ENCODE results near the gene TEX29.

Gene TEX29

DNA sequence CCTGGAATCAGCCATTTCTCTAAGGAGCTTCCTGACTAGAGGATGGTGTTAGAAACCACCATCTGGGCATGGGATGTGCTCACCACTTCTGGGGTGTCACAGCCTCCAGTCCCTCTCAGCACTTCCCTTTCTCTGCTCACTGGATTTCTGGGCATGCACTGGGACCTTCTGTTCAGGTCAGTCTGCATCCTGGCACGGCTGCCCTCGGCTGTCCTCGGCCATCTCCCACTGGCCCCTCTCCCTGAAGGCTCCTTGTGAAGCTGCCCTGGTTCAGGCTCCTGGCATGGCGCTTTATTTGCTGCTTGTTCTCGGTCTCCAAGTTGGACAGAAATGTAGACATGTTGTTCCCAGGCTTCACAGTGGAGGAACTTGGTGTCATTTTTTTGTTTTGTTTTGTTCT is 60.0 kb downstream of the TEX29 start:
- Histone ChIP-seq H3K9ac (ENCODE audit: low read depth, low read length) (no peak overlapping the region), H3K4me3 (ENCODE audit: low read depth, low read length) (no peak overlapping the region), H3K36me3 (ENCODE audit: control insufficient read depth, insufficient read depth, low read length) (no peaks in the 10 kb centered on the region), H3K27me3 (ENCODE audit: control insufficient read depth, insufficient read depth, low read length) (no peaks in the 10 kb centered on the region), H3K9me3 (ENCODE audit: control insufficient read depth, insufficient read depth, low read length) (peaks cover 3% of the 10 kb centered on the region; the same call in 1 of the 2 replicates), H3K4me1 (ENCODE audit: control insufficient read depth, insufficient read depth, low read length) (no peaks in the 10 kb centered on the region), H3K27ac (ENCODE audit: low read depth, low read length) (no peak overlapping the region)

- Histone ChIP-seq H3K27ac (ENCODE audit: low read depth, low read length) (no peak overlapping the region), H3K4me1 (ENCODE audit: control insufficient read depth, insufficient read depth, low read length) (no peaks in the 10 kb centered on the region), H3K4me3 (ENCODE audit: low read depth, low read length) (no peak overlapping the region), H3K9ac (ENCODE audit: low read depth, low read length) (no peak overlapping the region), H3K36me3 (ENCODE audit: control insufficient read depth, insufficient read depth, low read length) (no peaks in the 10 kb centered on the region), H3K27me3 (ENCODE audit: control insufficient read depth, insufficient read depth, low read length) (no peaks in the 10 kb centered on the region), H3K9me3 (ENCODE audit: control insufficient read depth, insufficient read depth, low read length) (peaks cover 3% of the 10 kb centered on the region; the same call in 1 of the 2 replicates)
These were observed 62.0 kb downstream of the TEX29 start for GRCh38 chr13:111382411-111382810.

DNA sequence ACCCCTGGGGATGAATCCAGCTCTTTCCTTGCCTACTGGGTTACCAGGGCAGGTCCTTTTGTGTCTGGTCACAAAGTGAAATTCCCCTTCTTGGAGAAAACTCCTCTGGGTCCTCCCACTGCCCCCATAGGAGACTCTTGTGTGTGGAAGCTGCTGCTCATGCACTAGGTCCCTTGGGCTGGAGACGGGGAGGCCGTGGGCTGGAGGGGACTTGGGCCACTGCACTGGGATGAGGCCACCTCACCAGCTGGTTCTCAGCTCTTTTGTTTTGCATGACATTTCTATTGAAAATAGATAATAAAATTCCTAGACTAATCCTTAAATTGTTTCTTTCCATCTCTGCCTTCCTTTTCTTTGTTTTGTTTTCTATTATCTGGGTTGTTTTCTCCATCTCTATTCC is 62.4 kb downstream of the TEX29 start:
- H3K27me3 ChIP-seq (ENCODE audit: control insufficient read depth, insufficient read depth, low read length) = no peaks in the 10 kb centered on the region
- no peak overlapping the region for H3K9ac ChIP-seq (ENCODE audit: low read depth, low read length)
- H3K4me3 ChIP-seq (ENCODE audit: low read depth, low read length) = no peak overlapping the region
- no peaks in the 10 kb centered on the region for H3K36me3 ChIP-seq (ENCODE audit: control insufficient read depth, insufficient read depth, low read length)
- H3K27ac ChIP-seq (ENCODE audit: low read depth, low read length) = no peak overlapping the region
- peaks cover 3% of the 10 kb centered on the region; the same call in 1 of the 2 replicates for H3K9me3 ChIP-seq (ENCODE audit: control insufficient read depth, insufficient read depth, low read length)
- H3K4me1 ChIP-seq (ENCODE audit: control insufficient read depth, insufficient read depth, low read length) = no peaks in the 10 kb centered on the region

GRCh38 chr13:111383591-111384440 is 63.4 kb downstream of the TEX29 start:
- Histone ChIP-seq H3K9me3 (ENCODE audit: control insufficient read depth, insufficient read depth, low read length) (peaks cover 3% of the 10 kb centered on the region; the same call in 1 of the 2 replicates), H3K36me3 (ENCODE audit: control insufficient read depth, insufficient read depth, low read length) (no peaks in the 10 kb centered on the region), H3K9ac (ENCODE audit: low read depth, low read length) (no peak overlapping the region), H3K27me3 (ENCODE audit: control insufficient read depth, insufficient read depth, low read length) (no peaks in the 10 kb centered on the region), H3K4me3 (ENCODE audit: low read depth, low read length) (no peak overlapping the region), H3K4me1 (ENCODE audit: control insufficient read depth, insufficient read depth, low read length) (no peaks in the 10 kb centered on the region), H3K27ac (ENCODE audit: low read depth, low read length) (no peak overlapping the region)

- Histone ChIP-seq H3K36me3 (ENCODE audit: control insufficient read depth, insufficient read depth, low read length) (no peaks in the 10 kb centered on the region), H3K27ac (ENCODE audit: low read depth, low read length) (no peak overlapping the region), H3K4me3 (ENCODE audit: low read depth, low read length) (no peak overlapping the region), H3K4me1 (ENCODE audit: control insufficient read depth, insufficient read depth, low read length) (no peaks in the 10 kb centered on the region), H3K9ac (ENCODE audit: low read depth, low read length) (no peak overlapping the region), H3K9me3 (ENCODE audit: control insufficient read depth, insufficient read depth, low read length) (peaks cover 3% of the 10 kb centered on the region; the same call in 1 of the 2 replicates), H3K27me3 (ENCODE audit: control insufficient read depth, insufficient read depth, low read length) (no peaks in the 10 kb centered on the region)
These were observed 64.2 kb downstream of the TEX29 start for GRCh38 chr13:111384441-111385182.

DNA sequence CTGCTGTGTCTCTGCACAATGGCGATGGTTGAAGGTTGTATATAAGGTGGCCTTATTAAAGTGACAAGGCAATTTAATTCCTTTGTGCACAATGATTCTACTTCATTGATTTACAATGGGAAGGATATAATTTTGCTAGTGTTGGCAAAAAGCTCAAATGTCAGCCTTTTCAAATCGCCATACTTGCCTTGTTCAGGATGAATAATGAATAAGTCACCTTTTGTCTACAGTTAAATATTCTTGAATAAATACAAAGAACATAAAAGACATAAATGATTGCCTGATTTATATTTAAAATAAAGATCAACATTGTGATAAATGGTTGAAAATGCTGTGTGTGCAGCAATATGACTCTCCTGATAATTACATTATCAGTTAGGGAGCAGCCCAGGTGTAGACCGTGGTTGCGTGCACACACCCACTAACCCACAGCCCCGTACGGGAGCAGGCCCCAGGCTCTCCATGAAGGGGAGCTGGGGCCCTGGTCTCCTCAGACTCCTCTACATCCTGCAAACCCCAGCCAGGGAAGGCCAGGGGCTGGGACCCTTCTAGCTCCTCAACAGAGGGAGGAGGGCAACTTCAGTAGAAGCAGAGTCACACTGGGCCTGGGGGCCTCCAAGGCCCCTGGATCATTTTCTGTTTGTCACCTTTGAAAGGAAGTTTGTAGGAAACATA is 64.9 kb downstream of the TEX29 start:
- no peak overlapping the region for H3K27ac ChIP-seq (ENCODE audit: low read depth, low read length)
- no peaks in the 10 kb centered on the region for H3K36me3 ChIP-seq (ENCODE audit: control insufficient read depth, insufficient read depth, low read length)
- H3K4me1 ChIP-seq (ENCODE audit: control insufficient read depth, insufficient read depth, low read length) = no peaks in the 10 kb centered on the region
- no peak overlapping the region for H3K9ac ChIP-seq (ENCODE audit: low read depth, low read length)
- no peak overlapping the region for H3K4me3 ChIP-seq (ENCODE audit: low read depth, low read length)
- peaks cover 3% of the 10 kb centered on the region; the same call in 1 of the 2 replicates for H3K9me3 ChIP-seq (ENCODE audit: control insufficient read depth, insufficient read depth, low read length)
- no peaks in the 10 kb centered on the region for H3K27me3 ChIP-seq (ENCODE audit: control insufficient read depth, insufficient read depth, low read length)

DNA sequence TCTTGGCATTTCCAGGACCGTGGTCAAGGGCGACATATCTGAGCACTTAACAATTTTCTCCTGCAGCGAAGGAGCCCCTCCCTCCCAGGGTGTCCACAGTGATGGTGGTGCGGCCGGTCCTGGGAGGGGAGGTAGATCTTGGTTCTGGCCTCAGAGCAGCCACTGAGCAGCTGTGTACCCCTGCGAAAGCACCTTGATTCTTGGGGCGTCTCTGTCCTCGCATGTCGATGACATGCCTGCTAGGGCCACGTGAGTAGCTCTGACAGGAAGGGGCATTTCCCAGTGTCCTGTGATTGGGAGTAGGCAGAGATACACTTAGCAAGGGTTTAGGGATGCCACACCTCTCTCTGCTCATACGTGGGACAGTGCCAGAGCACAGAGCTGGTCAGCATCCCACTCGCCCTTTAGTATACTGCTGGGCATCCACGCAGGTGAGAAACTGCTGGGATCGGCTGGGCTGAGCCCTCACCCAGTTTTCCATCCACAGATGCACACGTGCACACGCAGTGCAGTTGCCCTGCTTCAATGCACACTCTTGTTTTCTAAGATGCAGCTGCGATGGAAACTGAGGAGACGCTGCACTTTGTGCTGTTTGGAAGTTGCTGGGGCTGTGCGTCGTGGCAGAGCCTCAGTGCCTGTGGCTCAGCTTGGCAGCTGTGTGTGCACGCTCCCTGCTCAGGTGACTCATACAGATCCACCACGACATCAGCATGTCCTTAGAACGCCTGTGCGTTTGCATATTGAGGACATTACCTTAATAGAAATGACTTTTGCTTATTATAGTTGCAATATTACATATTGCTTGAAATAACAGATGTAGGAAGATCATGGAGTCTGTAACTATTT is 66.8 kb downstream of the TEX29 start:
- no peaks in the 10 kb centered on the region for H3K9me3 ChIP-seq (ENCODE audit: control insufficient read depth, insufficient read depth, low read length)
- H3K4me3 ChIP-seq (ENCODE audit: low read depth, low read length) = no peak overlapping the region
- H3K27me3 ChIP-seq (ENCODE audit: control insufficient read depth, insufficient read depth, low read length) = no peaks in the 10 kb centered on the region
- no peak overlapping the region for H3K27ac ChIP-seq (ENCODE audit: low read depth, low read length)
- H3K36me3 ChIP-seq (ENCODE audit: control insufficient read depth, insufficient read depth, low read length) = no peaks in the 10 kb centered on the region
- H3K4me1 ChIP-seq (ENCODE audit: control insufficient read depth, insufficient read depth, low read length) = no peaks in the 10 kb centered on the region
- H3K9ac ChIP-seq (ENCODE audit: low read depth, low read length) = no peak overlapping the region

- no peaks in the 10 kb centered on the region for H3K27me3 ChIP-seq (ENCODE audit: control insufficient read depth, insufficient read depth, low read length)
- no peak overlapping the region for H3K9ac ChIP-seq (ENCODE audit: low read depth, low read length)
- no peaks in the 10 kb centered on the region for H3K4me1 ChIP-seq (ENCODE audit: control insufficient read depth, insufficient read depth, low read length)
- no peaks in the 10 kb centered on the region for H3K9me3 ChIP-seq (ENCODE audit: control insufficient read depth, insufficient read depth, low read length)
- no peaks in the 10 kb centered on the region for H3K36me3 ChIP-seq (ENCODE audit: control insufficient read depth, insufficient read depth, low read length)
- no peak overlapping the region for H3K27ac ChIP-seq (ENCODE audit: low read depth, low read length)
- no peak overlapping the region for H3K4me3 ChIP-seq (ENCODE audit: low read depth, low read length)
These were observed 67.6 kb downstream of the TEX29 start for GRCh38 chr13:111387945-111388600.

GRCh38 chr13:111388851-111389500 is 68.5 kb downstream of the TEX29 start:
- H3K27me3 ChIP-seq (ENCODE audit: control insufficient read depth, insufficient read depth, low read length) = no peaks in the 10 kb centered on the region
- H3K4me3 ChIP-seq (ENCODE audit: low read depth, low read length) = no peak overlapping the region
- no peaks in the 10 kb centered on the region for H3K9me3 ChIP-seq (ENCODE audit: control insufficient read depth, insufficient read depth, low read length)
- no peaks in the 10 kb centered on the region for H3K4me1 ChIP-seq (ENCODE audit: control insufficient read depth, insufficient read depth, low read length)
- no peak overlapping the region for H3K27ac ChIP-seq (ENCODE audit: low read depth, low read length)
- no peak overlapping the region for H3K9ac ChIP-seq (ENCODE audit: low read depth, low read length)
- no peaks in the 10 kb centered on the region for H3K36me3 ChIP-seq (ENCODE audit: control insufficient read depth, insufficient read depth, low read length)
